ENCODE data around the gene CPT1B. TPM values are rescaled to one million over a fixed set of nuclear protein-coding genes. Genes with fewer than 3 reads are reported as not detected.
A peak's percentile ranks its signal among the peaks of the same experiment; 100 is the strongest.

The CPT1B gene
- total and polyA plus RNA-seq, 7 donors, result 1.4 to 22.6 (median 5.0) TPM

DNA sequence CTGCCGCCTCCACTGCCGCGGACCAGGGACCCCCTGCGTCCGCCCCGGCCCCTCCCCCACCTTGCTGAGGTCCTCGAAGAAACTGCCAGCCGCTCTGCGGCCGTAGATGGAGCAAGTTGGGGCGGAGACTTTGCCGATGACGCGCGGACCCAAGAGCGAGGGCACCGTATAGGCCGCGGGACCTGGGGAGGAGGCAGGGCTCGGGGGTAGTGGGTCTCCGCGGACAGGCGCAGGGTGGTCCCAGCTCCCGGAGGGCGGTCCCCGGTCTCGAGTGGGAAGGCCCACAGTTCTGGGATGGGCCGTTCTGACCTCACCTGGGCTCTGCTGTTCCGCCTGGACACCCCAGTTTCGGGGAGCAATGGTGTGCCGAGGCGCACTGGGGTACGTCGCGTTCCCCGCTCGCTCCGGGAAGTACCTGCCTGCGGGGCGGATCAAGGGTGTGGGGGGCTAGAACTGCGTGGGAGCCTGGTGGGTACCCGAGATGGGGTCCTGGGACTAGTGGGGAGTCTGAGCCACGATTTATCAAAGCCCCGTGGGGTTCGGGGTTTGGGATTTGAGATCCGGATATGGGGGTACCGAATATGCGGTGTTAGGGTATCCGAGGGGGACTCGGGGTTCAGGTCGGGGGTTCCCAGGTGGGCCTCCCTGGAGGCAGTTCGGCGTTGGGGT, 47.2 kb downstream of the CPT1B start:
- H3K27me3 ChIP-seq, result peaks cover 33 to 74% (median 63%) of the 10 kb centered on the region in 3 donors
- H3K9me3 ChIP-seq, result no peaks in the 10 kb centered on the region
- peak; percentile 44 to 71 for TF ChIP-seq POLR2A (IDR thresholded peaks at IDR 0.05)
- TF ChIP-seq EP300 (IDR thresholded peaks at IDR 0.05), result no peak
- TF ChIP-seq POLR2AphosphoS5 (IDR thresholded peaks at IDR 0.05), result peak; percentile 68 to 90 (median 73)
- no peaks in the 10 kb centered on the region for H3K36me3 ChIP-seq
- peak; percentile 94 for DNase-seq
- H3K4me1 ChIP-seq, result peaks cover 0 to 57% (median 45%) of the 10 kb centered on the region in 4 donors
- intact Hi-C loops (cut with DNase I), result no loop called here
- H3K27ac ChIP-seq, result peak overlapping the region; percentile 73 to 93 (median 81)
- peak overlapping the region; percentile 39 to 54 (median 50) for H3K4me3 ChIP-seq
- WGBS, 2 donors, result 1 to 2% methylated on average over 53 of the region's 53 CpGs

DNA sequence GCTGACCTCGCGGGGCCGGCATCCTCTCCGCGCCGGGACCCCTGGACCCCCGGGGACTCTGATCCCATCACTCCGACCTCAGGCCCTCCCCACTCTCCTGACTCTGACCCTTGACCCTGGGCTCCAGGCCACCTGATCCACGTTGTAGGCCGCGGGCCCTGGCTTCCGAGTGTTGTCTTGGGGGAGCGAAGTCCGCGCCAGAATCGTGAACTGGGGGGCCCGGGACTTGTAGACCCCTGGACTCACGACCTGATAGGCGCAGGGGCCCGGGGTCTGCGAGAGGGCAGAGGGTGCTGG, 47.7 kb downstream of the CPT1B start:
- no peaks in the 10 kb centered on the region for H3K9me3 ChIP-seq
- intact Hi-C loops (cut with DNase I), result no loop called here
- H3K4me1 ChIP-seq, result peaks cover 0 to 61% (median 45%) of the 10 kb centered on the region in 4 donors
- H3K27me3 ChIP-seq, result peaks cover 33 to 69% (median 62%) of the 10 kb centered on the region in 3 donors
- 1% methylated on average over 21 of the region's 21 CpGs for whole genome bisulfite sequencing, 2 donors
- TF ChIP-seq CTCF (IDR thresholded peaks at IDR 0.05) (no peak), EP300 (IDR thresholded peaks at IDR 0.05) (no peak), POLR2AphosphoS5 (IDR thresholded peaks at IDR 0.05) (no peak), POLR2A (IDR thresholded peaks at IDR 0.05) (no peak)
- peak overlapping the region; percentile 73 to 93 (median 81) for H3K27ac ChIP-seq
- H3K4me3 ChIP-seq, result peak overlapping the region; percentile 39 to 54 (median 50)
- DNase-seq, result peak; percentile 84
- H3K36me3 ChIP-seq, result no peaks in the 10 kb centered on the region

DNA sequence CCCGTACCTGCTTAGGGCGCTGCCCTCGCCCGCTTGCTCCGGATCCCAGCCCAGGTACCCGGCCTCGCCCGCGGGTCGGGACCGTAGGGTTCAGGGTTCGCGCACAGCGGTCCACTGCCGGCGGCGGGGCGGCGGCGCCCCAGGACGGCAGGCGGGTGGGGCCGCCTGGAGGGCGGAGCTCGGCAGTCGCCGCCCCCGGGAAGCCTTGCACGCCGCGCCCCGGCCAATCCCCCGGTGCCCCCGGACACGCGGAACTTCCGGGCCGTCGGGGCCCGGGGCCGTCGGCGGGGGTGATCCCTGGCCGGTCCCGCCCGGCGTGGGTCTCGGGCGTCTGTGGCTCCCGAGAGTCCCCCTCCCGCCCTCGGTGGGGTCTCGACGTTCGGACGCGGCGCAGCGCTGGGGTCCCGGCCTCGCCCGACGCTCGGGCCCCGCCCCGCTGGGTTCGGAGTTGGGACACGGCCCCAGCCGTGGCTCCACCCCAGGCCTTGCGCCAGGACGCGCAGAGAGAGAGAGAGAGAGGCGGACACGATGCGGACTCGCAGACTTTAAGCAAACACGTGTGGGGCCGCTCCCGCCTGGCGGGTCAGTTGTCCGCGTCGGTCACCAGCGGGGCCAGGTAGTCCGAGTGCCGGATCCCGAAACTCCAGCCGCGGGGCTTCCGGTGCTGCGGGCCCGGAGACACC, 48.2 kb downstream of the CPT1B start, which contains the start of gene TYMP:
TYMP (minus strand) TSS at position 116 of the 683 bp plus-strand sequence. CDS start 303 bp downstream, outside the sequence.
- DNase-seq, result peak; percentile 93
- Histone ChIP-seq H3K36me3 (no peaks in the 10 kb centered on the region), H3K4me1 (peaks cover 0 to 62% (median 47%) of the 10 kb centered on the region in 4 donors), H3K27ac (peak within 1 kb of the TSS; percentile 73 to 93 (median 81)), H3K9me3 (no peaks in the 10 kb centered on the region), H3K27me3 (peaks cover 33 to 64% (median 57%) of the 10 kb centered on the region in 3 donors), H3K4me3 (peak within 1 kb of the TSS; percentile 39 to 54 (median 50))
- TF ChIP-seq POLR2A (IDR thresholded peaks at IDR 0.05), result peak in 1 of 2 donors; percentile 45
- no peak for TF ChIP-seq EP300 (IDR thresholded peaks at IDR 0.05)
- no peak for TF ChIP-seq CTCF (IDR thresholded peaks at IDR 0.05)
- peak; percentile 65 to 75 (median 69) for TF ChIP-seq POLR2AphosphoS5 (IDR thresholded peaks at IDR 0.05)
- WGBS, 2 donors, result 0 to 1% methylated on average over 92 of the region's 92 CpGs
- intact Hi-C loops (cut with DNase I), result loop anchor here (5.0 kb wide), 3 partner anchors 32 to 283 kb away; partner anchors contain the start of genes ARSA, SYCE3 and TUBGCP6

DNA sequence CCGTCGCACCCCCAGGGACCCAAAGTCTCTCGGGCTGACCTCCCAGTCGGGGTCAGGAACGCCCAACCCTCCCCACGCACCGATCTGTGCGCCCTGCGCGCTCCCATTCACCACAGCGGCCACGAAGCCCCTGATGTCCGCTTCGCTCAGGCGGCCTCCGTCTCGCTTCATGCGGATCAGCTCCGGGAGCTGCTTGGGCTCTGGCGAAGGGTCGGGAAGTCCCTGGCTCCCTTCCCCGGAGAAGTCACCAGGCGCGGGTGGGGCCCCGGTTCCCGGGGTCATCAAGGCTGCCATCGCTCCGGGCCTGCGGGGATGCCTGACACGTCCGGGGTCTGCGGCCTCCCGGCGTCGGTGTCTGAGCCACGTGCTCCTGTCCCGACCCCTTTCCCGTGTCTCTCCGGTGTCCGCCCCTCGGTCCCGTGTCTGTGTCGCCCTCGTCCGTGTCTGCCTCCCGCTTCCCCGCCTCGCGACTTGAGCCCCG, 48.8 kb downstream of the CPT1B start:
- TF ChIP-seq POLR2AphosphoS5 (IDR thresholded peaks at IDR 0.05) (no peak), POLR2A (IDR thresholded peaks at IDR 0.05) (no peak), EP300 (IDR thresholded peaks at IDR 0.05) (no peak), CTCF (IDR thresholded peaks at IDR 0.05) (no peak)
- no peaks in the 10 kb centered on the region for H3K9me3 ChIP-seq
- H3K27ac ChIP-seq, result peak overlapping the region; percentile 73 to 93 (median 81)
- DNase-seq, result no peak
- 20 to 23% methylated on average over 50 of the region's 50 CpGs for WGBS, 2 donors
- H3K4me3 ChIP-seq, result peak overlapping the region; percentile 24 to 54 (median 50)
- no peaks in the 10 kb centered on the region for H3K36me3 ChIP-seq
- intact Hi-C loops (cut with DNase I), result loop anchor here (5.0 kb wide), 3 partner anchors 33 to 282 kb away; partner anchors contain the start of genes ARSA, SYCE3 and TUBGCP6
- peaks cover 33 to 58% (median 52%) of the 10 kb centered on the region in 3 donors for H3K27me3 ChIP-seq
- peaks cover 0 to 68% (median 53%) of the 10 kb centered on the region in 4 donors for H3K4me1 ChIP-seq

All from sigmoid colon (tissue), 7 donors.